Mesodermal cell (in vitro differentiated cells): ENCODE measurements around the gene NSMF.

Experiments used
- H3K27ac ChIP-seq: 2 replicates; pipeline ENCODE4 v1.7.0; 2013; ENCODE audit warnings: mild to moderate bottlenecking, low read depth, low read length, moderate library complexity; ENCODE audit not compliant: severe bottlenecking
- H3K36me3 ChIP-seq: 2 replicates; pipeline ENCODE4 v1.7.1; 2013; ENCODE audit warnings: mild to moderate bottlenecking, low read length, moderate library complexity; ENCODE audit not compliant: control insufficient read depth, insufficient read depth
- H3K4me1 ChIP-seq: one replicate; pipeline ENCODE4 v1.7.1; 2013; ENCODE audit warnings: mild to moderate bottlenecking, low read length; ENCODE audit not compliant: insufficient read depth, control insufficient read depth, poor library complexity, severe bottlenecking
- H3K4me3 ChIP-seq: 2 replicates; pipeline ENCODE4 v1.7.0; 2013; ENCODE audit warnings: low read length, control low read depth, mild to moderate bottlenecking; ENCODE audit not compliant: insufficient read depth, poor library complexity, severe bottlenecking; ENCODE audit errors: extremely low read depth
- H3K9me3 ChIP-seq: 2 replicates; pipeline ENCODE4 v1.7.1; 2013; ENCODE audit warnings: mild to moderate bottlenecking, low read length, moderate library complexity; ENCODE audit not compliant: control insufficient read depth
- WGBS, 2 experiments: methylation state at CpG; one replicate each; pipeline ENCODE4 v1.1.5; 2013; ENCODE audit warnings: missing lambda C conversion rate in 2 of 2; ENCODE audit not compliant: insufficient coverage in 2 of 2; 5-methylcytosine and 5-hydroxymethylcytosine counted together

NSMF gene

DNA sequence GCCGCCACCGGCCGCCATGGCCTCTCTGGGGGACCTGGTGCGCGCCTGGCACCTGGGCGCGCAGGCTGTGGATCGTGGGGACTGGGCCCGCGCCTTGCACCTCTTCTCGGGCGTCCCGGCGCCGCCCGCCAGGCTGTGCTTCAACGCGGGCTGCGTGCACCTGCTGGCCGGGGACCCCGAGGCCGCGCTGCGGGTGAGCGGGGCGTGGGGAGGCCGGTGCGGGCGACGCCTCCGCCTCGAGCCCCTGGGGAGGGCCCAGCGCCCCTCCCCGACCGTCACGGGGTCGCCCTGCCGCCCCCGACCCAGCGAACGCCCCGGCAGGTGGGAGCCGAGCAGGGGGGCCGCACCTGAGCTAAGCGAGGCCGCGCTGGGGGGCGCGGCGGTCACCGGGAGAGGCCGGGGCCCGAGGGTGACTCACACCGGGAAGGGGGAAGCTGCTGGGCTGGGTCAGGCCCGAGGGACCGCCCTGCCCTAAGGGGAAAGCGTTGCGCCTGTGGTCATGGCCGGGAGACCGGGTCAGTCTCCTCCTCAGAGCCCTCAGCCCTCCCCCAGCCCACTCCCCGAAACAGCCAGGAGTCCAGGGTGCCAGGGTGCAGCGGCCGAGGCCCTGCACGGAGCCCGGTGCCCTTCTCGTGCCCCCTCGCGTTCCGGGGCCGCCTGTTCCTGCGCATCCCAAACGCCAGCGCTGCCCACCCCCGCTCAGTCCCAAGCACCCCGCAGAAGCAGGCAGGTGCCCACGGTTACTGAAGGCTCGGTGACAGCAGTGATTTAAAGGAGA lies 35.4 kb downstream of the NSMF start:
- peak overlapping the region; percentile 37 for H3K4me3 ChIP-seq
- 25 to 26% methylated on average over 70 to 76 of the region's 77 CpGs for WGBS, 2 experiments
- H3K4me1 ChIP-seq = peaks cover 14% of the 10 kb centered on the region
- no peaks in the 10 kb centered on the region for H3K36me3 ChIP-seq
- H3K27ac ChIP-seq = no peak overlapping the region
- H3K9me3 ChIP-seq = no peaks in the 10 kb centered on the region

DNA sequence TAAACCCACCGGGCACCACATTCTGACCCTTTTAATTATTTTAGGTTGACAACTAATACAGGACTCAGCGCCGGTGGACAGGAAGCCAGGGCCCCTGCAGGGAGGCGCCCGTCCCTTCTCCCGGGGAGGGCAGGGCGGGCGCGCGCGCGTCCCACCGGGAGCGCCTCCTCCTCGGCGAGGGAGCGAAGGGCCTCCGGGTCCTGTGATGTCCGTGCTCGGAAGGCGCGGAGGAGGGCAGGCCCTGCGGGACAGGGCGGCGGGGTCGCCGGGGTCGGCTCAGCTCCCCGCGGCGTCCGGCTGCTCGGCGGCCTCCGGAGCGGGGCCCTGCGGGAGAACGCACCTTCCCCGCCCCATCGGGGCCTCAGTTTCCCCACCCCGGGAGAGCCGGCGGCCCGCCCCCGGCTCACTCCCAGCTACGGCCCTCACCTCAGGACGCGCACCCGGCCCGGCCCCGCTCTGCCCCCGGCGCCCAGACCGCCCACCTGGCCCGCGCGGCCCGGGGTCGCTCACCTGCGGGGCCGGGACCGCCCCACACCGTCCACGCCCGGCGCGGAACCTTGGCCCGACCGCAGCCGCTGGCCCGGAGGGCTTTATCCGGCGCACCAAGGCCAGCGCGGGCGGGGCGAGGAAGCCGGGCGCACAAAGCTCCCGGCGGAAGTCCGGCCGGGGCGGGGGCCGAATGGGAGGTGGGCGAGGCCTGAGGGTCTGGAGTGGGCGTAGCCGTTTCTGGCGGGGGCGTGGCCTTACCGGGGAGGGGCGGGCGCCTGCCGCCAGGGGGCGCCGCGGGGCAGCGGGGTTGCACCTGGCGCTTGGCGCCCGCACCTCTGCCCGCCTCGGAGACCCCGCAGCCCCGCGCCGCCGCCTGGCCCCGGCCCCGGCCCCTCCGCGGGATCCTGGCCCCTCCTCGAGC lies 36.3 kb downstream of the NSMF start, which contains the start of the genes EXD3 and NOXA1:
Gene EXD3, minus strand, starts transcription at position 559 of the 910 bp plus-strand sequence. CDS start 27,805 bp downstream, outside the sequence.
Gene NOXA1, plus strand, starts transcription at position 790 of the 910 bp plus-strand sequence. CDS start 137 bp downstream, outside the sequence.
- H3K9me3 ChIP-seq = no peaks in the 10 kb centered on the region
- 1% methylated on average over 52 to 95 of the region's 113 CpGs for WGBS, 2 experiments
- no peaks in the 10 kb centered on the region for H3K36me3 ChIP-seq
- no peak within 1 kb of the TSS for H3K27ac ChIP-seq
- H3K4me3 ChIP-seq = peak within 1 kb of the TSS; percentile 62
- H3K4me1 ChIP-seq = peaks cover 14% of the 10 kb centered on the region

DNA sequence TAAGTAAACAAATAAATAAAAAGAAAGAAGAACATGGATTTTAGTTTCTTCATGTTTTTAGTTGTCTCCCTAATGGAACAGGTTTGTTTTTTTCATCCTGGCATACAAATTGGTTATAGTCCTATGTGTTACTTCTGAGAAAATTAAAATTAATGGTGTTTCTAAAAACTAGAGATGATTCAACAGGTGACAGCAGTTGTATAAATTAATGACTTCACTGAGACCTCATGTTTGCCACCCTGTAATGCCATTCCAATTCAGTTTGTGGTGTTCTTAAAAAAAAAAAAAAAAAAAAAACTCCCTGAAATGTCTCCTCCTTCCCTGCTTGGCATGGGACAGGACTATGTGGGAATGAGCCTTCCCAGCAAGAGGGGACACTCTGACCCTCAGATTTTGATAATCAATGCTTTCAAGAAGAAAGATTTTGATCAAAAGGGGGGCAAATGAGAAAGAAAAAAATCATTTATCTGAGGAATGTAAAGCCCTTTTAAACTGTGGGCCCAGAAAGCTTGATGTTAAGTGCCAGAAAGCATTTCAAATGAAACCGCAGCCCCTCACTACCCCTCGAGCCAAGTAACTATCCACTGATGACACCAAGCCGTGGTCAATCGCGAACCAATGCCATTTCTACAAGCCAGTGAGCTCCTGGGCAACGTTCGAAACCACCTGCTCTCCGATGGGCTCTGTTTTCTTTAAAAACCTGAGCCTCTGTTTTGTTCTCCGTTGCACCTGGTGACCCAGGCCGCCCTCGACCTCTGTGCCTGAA lies 37.1 kb downstream of the NSMF start:
- H3K9me3 ChIP-seq = no peaks in the 10 kb centered on the region
- no peaks in the 10 kb centered on the region for H3K36me3 ChIP-seq
- no peak overlapping the region for H3K27ac ChIP-seq
- 7 to 8% methylated on average over 11 of the region's 11 CpGs for whole genome bisulfite sequencing, 2 experiments
- peak overlapping the region; percentile 62 for H3K4me3 ChIP-seq
- H3K4me1 ChIP-seq = peaks cover 14% of the 10 kb centered on the region

DNA sequence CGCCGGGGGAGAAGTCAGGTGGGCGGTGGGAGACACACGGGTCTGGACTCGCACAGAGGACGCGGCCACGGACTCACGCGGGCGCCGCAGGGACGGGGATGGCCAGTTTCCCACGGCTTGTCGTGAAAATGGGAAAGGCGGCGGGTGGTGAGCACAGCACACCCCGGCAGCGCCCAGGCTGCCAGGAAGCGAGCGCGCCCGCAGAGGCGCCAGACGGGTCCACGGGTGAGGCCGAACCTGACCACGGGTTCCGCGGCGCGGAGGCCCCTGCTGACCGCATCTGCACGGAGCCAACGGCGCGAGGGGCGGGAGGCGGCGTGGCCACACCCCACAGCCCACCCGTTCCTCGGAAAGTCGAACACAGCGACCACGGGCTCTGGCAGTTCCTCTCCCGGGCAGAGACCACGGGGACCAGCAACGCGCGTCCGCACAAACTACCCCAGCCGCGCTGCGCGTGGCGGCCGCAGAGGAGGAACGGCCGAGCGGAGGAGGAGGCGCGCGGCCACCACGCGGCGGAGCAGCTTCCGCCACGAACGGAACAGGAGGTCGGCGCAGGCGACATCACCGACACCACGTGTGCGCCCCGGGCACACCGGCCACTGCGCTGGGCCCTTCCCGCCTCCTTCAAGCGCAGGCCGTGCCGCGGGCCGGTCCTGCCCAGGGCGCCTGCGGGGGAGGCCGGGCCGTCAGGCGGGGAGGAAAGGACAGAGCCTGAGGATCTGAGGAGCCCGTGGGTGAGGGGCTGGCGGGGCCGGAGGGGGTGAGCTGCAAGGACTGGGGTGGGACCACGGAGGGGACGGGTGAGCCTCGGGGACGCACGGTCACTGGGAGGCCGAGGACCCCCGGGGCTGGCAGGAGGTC lies 41.7 kb downstream of the NSMF start:
- WGBS, 2 experiments = 97% methylated on average over 80 to 99 of the region's 99 CpGs
- Histone ChIP-seq H3K9me3 (no peaks in the 10 kb centered on the region), H3K4me3 (no peak overlapping the region), H3K4me1 (peaks cover 8% of the 10 kb centered on the region), H3K27ac (no peak overlapping the region), H3K36me3 (no peaks in the 10 kb centered on the region)

DNA sequence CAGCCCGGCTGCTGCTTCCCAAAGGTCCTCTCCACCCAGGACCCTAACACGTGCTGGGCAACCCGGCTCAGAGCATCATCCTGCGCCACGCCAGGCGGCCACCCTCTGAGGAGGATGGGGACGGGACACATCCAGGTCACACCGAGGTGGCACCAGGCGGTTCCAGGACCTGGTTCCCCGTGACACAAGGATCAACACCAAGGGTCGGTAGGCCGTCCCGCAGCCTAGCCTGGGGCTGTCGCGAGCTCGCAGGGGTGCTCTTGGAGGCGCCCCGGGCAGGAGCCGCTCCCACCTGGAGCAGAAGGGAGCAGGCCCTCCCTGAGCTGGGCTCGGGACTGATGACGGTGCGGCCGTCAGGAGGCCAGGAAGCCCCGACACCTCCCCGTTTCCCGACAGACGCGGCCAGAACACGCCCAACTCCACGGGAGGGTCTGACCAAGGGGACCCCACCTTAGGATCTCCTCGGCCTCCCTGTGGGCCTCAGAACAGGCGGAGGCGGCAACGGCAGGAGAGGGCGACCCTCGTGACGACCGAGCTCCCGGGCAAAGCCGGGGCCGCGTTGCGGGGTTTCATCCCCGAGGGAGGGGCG lies 42.5 kb downstream of the NSMF start:
- Histone ChIP-seq H3K27ac (no peak overlapping the region), H3K4me1 (peaks cover 10% of the 10 kb centered on the region), H3K36me3 (no peaks in the 10 kb centered on the region), H3K9me3 (no peaks in the 10 kb centered on the region), H3K4me3 (no peak overlapping the region)
- 96 to 97% methylated on average over 45 of the region's 45 CpGs for WGBS, 2 experiments

DNA sequence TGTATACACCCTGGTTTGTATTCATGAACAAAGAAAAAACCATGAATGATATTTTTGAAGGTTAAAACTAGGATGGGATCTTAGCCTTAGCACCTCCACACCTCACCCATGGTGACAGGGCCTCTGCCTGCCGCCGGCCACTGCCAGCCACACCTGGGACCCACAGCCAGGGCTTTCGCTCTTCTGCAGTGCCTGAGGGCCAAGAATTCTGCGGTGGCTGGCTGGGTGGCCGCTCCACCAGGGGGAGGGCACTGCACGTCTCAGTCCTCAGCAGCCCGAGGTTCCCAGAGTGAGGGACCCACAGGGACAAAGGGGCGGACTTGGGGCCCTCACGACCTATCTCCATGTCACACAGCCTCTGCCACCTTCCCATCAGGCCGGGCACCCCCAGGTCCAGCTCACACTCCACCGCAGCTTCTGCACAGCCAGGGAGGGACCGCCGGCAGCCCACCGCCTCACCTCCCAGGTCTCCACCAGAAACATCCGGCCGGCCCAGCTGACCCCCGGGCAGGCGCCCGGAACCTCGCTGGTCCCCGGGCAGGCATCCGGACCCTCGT lies 43.0 kb downstream of the NSMF start:
- Histone ChIP-seq H3K9me3 (no peaks in the 10 kb centered on the region), H3K36me3 (no peaks in the 10 kb centered on the region), H3K4me3 (no peak overlapping the region), H3K27ac (no peak overlapping the region), H3K4me1 (peaks cover 7% of the 10 kb centered on the region)
- WGBS, 2 experiments = 95 to 97% methylated on average over 15 to 19 of the region's 23 CpGs

DNA sequence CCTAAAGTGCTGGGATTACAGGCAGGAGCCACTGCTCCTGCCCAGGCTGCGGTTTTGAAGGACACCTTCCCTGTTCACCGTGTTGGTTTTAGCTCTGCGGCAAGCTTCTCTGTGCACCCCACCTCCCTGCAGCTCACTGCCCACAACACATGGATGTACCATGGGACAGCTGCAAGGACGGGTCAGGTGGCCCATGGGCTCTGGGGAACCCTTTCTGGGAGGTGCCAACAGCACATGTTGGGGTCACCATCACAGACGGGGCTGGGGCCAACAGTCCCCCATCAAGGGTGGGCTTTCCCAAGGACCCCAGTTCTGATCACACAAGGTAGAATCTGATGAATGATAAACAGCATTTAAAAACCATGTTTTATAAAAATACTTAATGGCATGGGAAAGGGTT lies 43.7 kb downstream of the NSMF start:
- Histone ChIP-seq H3K36me3 (no peaks in the 10 kb centered on the region), H3K9me3 (no peaks in the 10 kb centered on the region), H3K4me3 (no peak overlapping the region), H3K4me1 (peaks cover 7% of the 10 kb centered on the region), H3K27ac (no peak overlapping the region)
- WGBS, 2 experiments = 87 to 97% methylated on average over 3 to 5 of the region's 5 CpGs

DNA sequence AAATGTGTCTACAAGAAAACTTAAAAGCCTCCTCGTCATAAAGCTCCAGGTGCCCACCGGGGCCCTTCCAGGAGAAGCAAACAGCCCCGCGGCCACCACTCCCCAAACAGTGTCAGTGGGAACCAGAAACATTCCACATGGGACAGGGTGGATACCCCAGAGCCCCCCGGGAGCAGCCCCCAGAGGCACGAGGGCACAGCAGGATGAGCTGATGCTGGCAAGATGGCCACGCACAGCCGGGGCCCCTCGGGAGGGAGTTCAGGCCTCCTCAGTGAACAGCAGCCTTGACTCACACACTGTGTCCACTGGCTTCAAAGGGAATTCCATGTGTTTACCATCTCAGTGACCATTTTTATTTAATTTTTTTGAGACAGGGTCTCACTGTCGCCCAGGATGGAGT lies 46.7 kb downstream of the NSMF start:
- no peak overlapping the region for H3K4me3 ChIP-seq
- 91 to 95% methylated on average over 9 of the region's 10 CpGs for WGBS, 2 experiments

DNA sequence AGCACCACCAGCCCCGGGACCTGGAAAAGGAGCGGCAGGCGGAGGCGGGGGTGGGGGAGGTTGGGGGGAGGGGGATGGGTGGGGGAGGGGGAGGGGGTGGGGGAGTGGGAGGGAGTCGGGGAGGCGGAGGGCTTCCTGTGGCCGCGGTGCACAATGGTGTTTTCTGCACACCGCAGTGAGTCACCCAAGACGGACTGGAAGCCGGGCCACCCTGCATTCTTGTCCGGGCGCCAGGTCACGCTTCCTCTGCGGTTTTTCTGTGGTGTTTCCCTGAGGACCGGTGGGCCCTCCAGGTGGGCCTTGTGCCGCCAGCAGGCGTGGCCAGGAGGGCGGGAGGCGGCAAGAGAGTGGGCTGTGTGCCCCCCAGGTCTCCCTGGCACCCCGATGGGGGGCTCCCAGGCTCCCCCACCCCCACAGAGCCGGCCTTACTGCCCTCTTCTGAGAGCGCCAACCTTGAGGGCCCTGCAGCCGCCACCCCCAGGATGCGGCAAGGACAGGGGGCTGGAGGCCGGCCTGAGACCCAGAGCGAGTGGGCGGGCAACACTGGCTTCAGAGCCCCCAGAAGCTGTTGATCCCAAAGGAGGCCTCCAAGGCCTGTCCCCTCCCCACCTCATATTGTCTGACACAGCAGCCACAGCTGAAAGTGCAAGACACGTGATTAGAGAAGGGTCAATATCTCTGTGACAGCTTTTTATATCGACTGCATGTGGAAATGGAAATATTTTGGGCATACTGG lies 47.3 kb downstream of the NSMF start:
- Histone ChIP-seq H3K9me3 (no peaks in the 10 kb centered on the region), H3K36me3 (no peaks in the 10 kb centered on the region), H3K4me3 (no peak overlapping the region), H3K4me1 (peaks cover 7% of the 10 kb centered on the region), H3K27ac (peak overlapping the region; percentile 41)
- WGBS, 2 experiments = 79 to 82% methylated on average over 20 to 22 of the region's 30 CpGs

More for the DNA sequence above, 46.7 kb downstream of the NSMF start:
- H3K36me3 ChIP-seq = no peaks in the 10 kb centered on the region
- peaks cover 7% of the 10 kb centered on the region for H3K4me1 ChIP-seq
- no peaks in the 10 kb centered on the region for H3K9me3 ChIP-seq
- no peak overlapping the region for H3K27ac ChIP-seq
